Karpas-422 (cell line): Measurements from ENCODE around the gene SELENOI. TPM values are rescaled to one million over a fixed set of nuclear protein-coding genes. Genes with fewer than 3 reads are reported as not detected.
"Not testable (repeated sequence)": the region's sequence is repeated elsewhere in the genome, so short reads cannot be mapped to it uniquely, and the experiment has no call there.

Experiments used
- DNase-seq: peaks from one replicate; pipeline ENCODE4 v3.0.0-alpha.2; 2015
- H2AFZ ChIP-seq: fragments of 200-600 bp; sonication (generic); 2 replicates; pipeline ENCODE4 v1.6.1; 2014; ENCODE audit warnings: antibody characterized with exemption, low read length, mixed read lengths
- H3K27ac ChIP-seq: fragments of 200-600 bp; sonication (generic); 2 replicates; pipeline ENCODE4 v1.5.1; 2014; ENCODE audit warnings: mild to moderate bottlenecking, low read length, moderate library complexity
- H3K27me3 ChIP-seq: fragments of 200-600 bp; sonication (generic); 2 replicates; pipeline ENCODE4 v1.6.1; 2014; ENCODE audit warnings: low read length, mixed read lengths
- H3K36me3 ChIP-seq: fragments of 200-600 bp; sonication (generic); 2 replicates; pipeline ENCODE4 v1.6.1; 2014; ENCODE audit warnings: low read length, mixed read lengths; ENCODE audit not compliant: insufficient read depth
- H3K4me1 ChIP-seq: fragments of 200-600 bp; sonication (generic); 2 replicates; pipeline ENCODE4 v1.6.1; 2014; ENCODE audit warnings: mild to moderate bottlenecking, low read length, mixed read lengths
- H3K4me2 ChIP-seq: fragments of 200-600 bp; sonication (generic); 2 replicates; pipeline ENCODE4 v1.6.1; 2014; ENCODE audit warnings: low read length, low read depth, mild to moderate bottlenecking; ENCODE audit not compliant: poor library complexity, severe bottlenecking
- H3K4me3 ChIP-seq: fragments of 200-600 bp; sonication (generic); 2 replicates; pipeline ENCODE4 v1.5.1; 2014; ENCODE audit warnings: mild to moderate bottlenecking, antibody characterized with exemption, low read length, mixed read lengths
- H3K79me2 ChIP-seq: fragments of 200-600 bp; sonication (generic); 2 replicates; pipeline ENCODE4 v1.6.1; 2014; ENCODE audit warnings: mild to moderate bottlenecking, low read length, mixed read lengths
- H3K9ac ChIP-seq: fragments of 200-600 bp; sonication (generic); 2 replicates; pipeline ENCODE4 v1.6.0; 2014; ENCODE audit warnings: low read length
- H3K9me2 ChIP-seq: fragments of 200-600 bp; sonication (generic), shearing (Covaris generic); replicated peaks from 2 replicates; pipeline ENCODE4 v1.6.0; 2014; ENCODE audit warnings: mild to moderate bottlenecking, low read length, moderate library complexity; ENCODE audit not compliant: insufficient read depth
- H3K9me3 ChIP-seq: fragments of 300-700, 200-600 bp; sonication (generic); 2 replicates; pipeline ENCODE4 v1.6.1; 2014; ENCODE audit warnings: low read length, mixed read lengths
- H4K20me1 ChIP-seq: fragments of 200-600 bp; sonication (generic); 2 replicates; pipeline ENCODE4 v1.6.1; 2014; ENCODE audit warnings: mild to moderate bottlenecking, antibody characterized with exemption, low read length, low read depth; ENCODE audit not compliant: insufficient read depth
- total RNA-seq: library from RNA; depleted of rRNA; stranded (reverse); fragments of >200 nt; shearing (Covaris generic); gene quantifications from 2 replicates; pipeline ENCODE4 v1.2.3, GENCODE V29; 2014; ENCODE audit warnings: low replicate concordance

Gene SELENOI
- total RNA-seq, 1 experiment from 2014 or later = 31.3 TPM

- H3K36me3 ChIP-seq, H3K9me3 ChIP-seq, H3K27ac ChIP-seq, H3K9me2 ChIP-seq, H2AFZ ChIP-seq, H3K9ac ChIP-seq, DNase-seq, H3K4me3 ChIP-seq, H3K4me2 ChIP-seq, H4K20me1 ChIP-seq, H3K27me3 ChIP-seq: not testable (repeated sequence)
- peaks cover 100% of the 10 kb centered on the region for H3K79me2 ChIP-seq
- peaks cover 11% of the 10 kb centered on the region for H3K4me1 ChIP-seq
Observed at GRCh38 chr2:26354469-26354868, 8.5 kb downstream of the SELENOI start.

GRCh38 chr2:26355038-26355995 is 9.4 kb downstream of the SELENOI start:
- no peak overlapping the region for H2AFZ ChIP-seq
- no peaks in the 10 kb centered on the region for H3K36me3 ChIP-seq
- H3K4me3 ChIP-seq = no peak overlapping the region
- no peak overlapping the region for H3K4me2 ChIP-seq
- H4K20me1 ChIP-seq = peaks cover 6% of the 10 kb centered on the region; the same call in 1 of the 2 replicates
- no peak for DNase-seq
- no peaks in the 10 kb centered on the region for H3K9me2 ChIP-seq
- no peaks in the 10 kb centered on the region for H3K27me3 ChIP-seq
- H3K9ac ChIP-seq = no peak overlapping the region
- no peak overlapping the region for H3K27ac ChIP-seq
- H3K9me3 ChIP-seq = no peaks in the 10 kb centered on the region
- H3K79me2 ChIP-seq = peaks cover 100% of the 10 kb centered on the region
- H3K4me1 ChIP-seq = peaks cover 2% of the 10 kb centered on the region

DNA sequence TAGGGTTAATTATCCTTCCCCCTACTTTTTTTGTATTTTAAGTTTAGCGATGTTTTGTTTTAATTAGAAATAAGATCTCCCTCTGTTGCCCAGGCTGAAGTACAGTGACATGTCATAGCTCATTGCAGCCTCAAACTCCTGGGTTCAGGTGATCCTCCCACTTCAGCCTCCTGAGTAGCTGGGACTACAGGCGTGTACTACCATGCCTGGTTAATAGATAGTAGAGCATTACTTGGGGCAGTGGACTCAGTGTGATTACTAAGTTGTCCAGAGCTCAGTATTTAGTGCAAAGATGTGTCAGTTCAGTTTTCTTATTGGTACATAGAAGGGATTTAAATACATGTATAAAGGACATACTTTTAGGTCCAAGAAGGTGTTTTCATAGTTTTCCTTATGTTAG is 10.2 kb downstream of the SELENOI start:
- Histone ChIP-seq H3K9me3 (no peaks in the 10 kb centered on the region), H3K9ac (no peak overlapping the region), H3K79me2 (peaks cover 100% of the 10 kb centered on the region), H3K27me3 (no peaks in the 10 kb centered on the region), H3K36me3 (no peaks in the 10 kb centered on the region), H3K4me1 (no peaks in the 10 kb centered on the region), H4K20me1 (peaks cover 6% of the 10 kb centered on the region; the same call in 1 of the 2 replicates), H3K9me2 (no peaks in the 10 kb centered on the region), H2AFZ (no peak overlapping the region), H3K27ac (no peak overlapping the region), H3K4me2 (no peak overlapping the region), H3K4me3 (no peak overlapping the region)
- no peak for DNase-seq

DNA sequence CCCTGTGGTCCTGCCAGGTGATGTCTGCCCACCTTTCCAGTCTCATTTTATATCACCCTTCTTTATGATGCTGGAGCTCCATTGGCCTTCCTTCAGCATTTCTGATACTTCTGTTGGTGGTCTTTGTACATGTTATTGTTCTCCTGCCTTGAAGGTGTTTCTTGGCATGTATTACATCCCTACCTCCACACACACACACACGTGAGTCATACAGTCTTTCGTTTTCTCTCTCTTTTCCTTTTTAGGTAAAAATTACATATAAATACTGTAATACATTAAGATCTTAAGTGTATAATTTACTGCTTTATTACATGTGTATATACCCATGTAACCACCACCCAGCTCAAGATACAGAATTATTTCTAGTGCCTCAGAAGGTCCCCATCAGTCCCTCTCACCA is 10.8 kb downstream of the SELENOI start:
- Histone ChIP-seq H3K36me3 (no peaks in the 10 kb centered on the region), H3K4me3 (no peak overlapping the region), H3K79me2 (peaks cover 100% of the 10 kb centered on the region), H3K9me2 (no peaks in the 10 kb centered on the region), H3K9ac (no peak overlapping the region), H4K20me1 (peaks cover 6% of the 10 kb centered on the region; the same call in 1 of the 2 replicates), H2AFZ (no peak overlapping the region), H3K27me3 (no peaks in the 10 kb centered on the region), H3K9me3 (no peaks in the 10 kb centered on the region), H3K4me2 (no peak overlapping the region), H3K4me1 (no peaks in the 10 kb centered on the region), H3K27ac (no peak overlapping the region)
- DNase-seq = no peak

GRCh38 chr2:26359886-26360473 is 14.0 kb downstream of the SELENOI start:
- H4K20me1 ChIP-seq = 0 out of 2 replicates have a peak, but pooled peaks cover 3% of the 10 kb centered on the region
- no peaks in the 10 kb centered on the region for H3K9me3 ChIP-seq
- no peaks in the 10 kb centered on the region for H3K4me1 ChIP-seq
- no peak for DNase-seq
- H3K27me3 ChIP-seq = no peaks in the 10 kb centered on the region
- no peak overlapping the region for H2AFZ ChIP-seq
- no peaks in the 10 kb centered on the region for H3K9me2 ChIP-seq
- H3K9ac ChIP-seq = no peak overlapping the region
- peaks cover 2% of the 10 kb centered on the region; the same call in 1 of the 2 replicates for H3K36me3 ChIP-seq
- no peak overlapping the region for H3K27ac ChIP-seq
- H3K4me2 ChIP-seq = no peak overlapping the region
- no peak overlapping the region for H3K4me3 ChIP-seq
- H3K79me2 ChIP-seq = peaks cover 98% of the 10 kb centered on the region

DNA sequence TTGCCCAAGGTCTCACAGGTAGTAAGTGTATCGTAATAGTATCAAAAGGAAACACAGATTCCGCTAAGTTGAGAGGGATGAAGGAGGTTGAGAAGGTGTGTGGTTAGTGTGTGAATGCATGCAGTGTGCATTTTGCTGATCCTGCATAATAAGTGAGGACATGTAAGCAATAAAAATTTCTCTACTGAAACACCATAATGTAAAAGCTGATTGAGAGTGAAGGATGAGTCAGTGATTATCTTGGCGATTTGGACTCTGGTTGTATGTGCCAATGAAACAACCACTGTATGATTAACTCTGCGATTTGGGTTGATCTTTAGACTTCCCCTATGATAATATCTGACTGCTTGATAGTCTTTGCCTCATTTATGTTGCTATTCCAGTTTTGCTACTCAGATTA is 17.4 kb downstream of the SELENOI start:
- Histone ChIP-seq H3K4me1 (no peaks in the 10 kb centered on the region), H2AFZ (no peak overlapping the region), H3K27ac (no peak overlapping the region), H3K27me3 (no peaks in the 10 kb centered on the region), H4K20me1 (0 out of 2 replicates have a peak, but pooled peaks cover 3% of the 10 kb centered on the region), H3K36me3 (peaks cover 29% of the 10 kb centered on the region), H3K4me3 (no peak overlapping the region), H3K9ac (no peak overlapping the region), H3K9me2 (no peaks in the 10 kb centered on the region), H3K9me3 (no peaks in the 10 kb centered on the region), H3K79me2 (peaks cover 91% of the 10 kb centered on the region), H3K4me2 (no peak overlapping the region)
- no peak for DNase-seq

GRCh38 chr2:26363958-26364357 is 18.0 kb downstream of the SELENOI start:
- Histone ChIP-seq H3K9me3 (no peaks in the 10 kb centered on the region), H3K4me1 (no peaks in the 10 kb centered on the region), H3K79me2 (peaks cover 91% of the 10 kb centered on the region), H3K36me3 (peaks cover 35% of the 10 kb centered on the region), H3K27me3 (no peaks in the 10 kb centered on the region), H3K9ac (no peak overlapping the region), H3K4me3 (no peak overlapping the region), H2AFZ (no peak overlapping the region), H4K20me1 (0 out of 2 replicates have a peak, but pooled peaks cover 2% of the 10 kb centered on the region), H3K27ac (no peak overlapping the region), H3K9me2 (no peaks in the 10 kb centered on the region), H3K4me2 (no peak overlapping the region)
- no peak for DNase-seq

GRCh38 chr2:26364669-26365068 is 18.7 kb downstream of the SELENOI start:
- Histone ChIP-seq H3K36me3 (peaks cover 42% of the 10 kb centered on the region), H3K9me3 (no peaks in the 10 kb centered on the region), H3K4me1 (no peaks in the 10 kb centered on the region), H3K4me3 (no peak overlapping the region), H4K20me1 (no peaks in the 10 kb centered on the region), H2AFZ (no peak overlapping the region), H3K27ac (no peak overlapping the region), H3K27me3 (no peaks in the 10 kb centered on the region), H3K9me2 (no peaks in the 10 kb centered on the region), H3K4me2 (no peak overlapping the region), H3K79me2 (peaks cover 91% of the 10 kb centered on the region), H3K9ac (no peak overlapping the region)
- DNase-seq = no peak
